WTC11 (cell line): Measurements from ENCODE around the gene EDEM2. TPM values are rescaled to one million over a fixed set of nuclear protein-coding genes. Genes with fewer than 3 reads are reported as not detected.

ENCODE experiments used
- ATAC-seq: fragments of 200-7000 bp; cut with Tn5 transposase; 2 replicates; pipeline ENCODE4 v1.10.0; 2021; ENCODE audit warnings: mild to moderate bottlenecking, moderate library complexity
- CTCF ChIA-PET: fragments of 300-600 bp; sonication (Branson Sonifier 250); formaldehyde crosslinking; loops from one replicate; lab custom pipeline; 2021; ENCODE audit warnings: antibody characterized with exemption; lab: Charles Lee
- POLR2A ChIA-PET: fragments of 350-600 bp; sonication (Branson Sonifier 250); formaldehyde crosslinking; loops from one replicate; lab custom pipeline; 2021; ENCODE audit warnings: antibody characterized with exemption; lab: Charles Lee
- DNase-seq: peaks from one replicate; pipeline ENCODE4 v3.0.0; 2021; ENCODE audit warnings: low spot score
- H3K27ac Mint-ChIP-seq: 2 replicates; pipeline ENCODE4 v1.8.0; 2021; ENCODE audit warnings: mixed read lengths
- H3K27me3 Mint-ChIP-seq: 2 replicates; pipeline ENCODE4 v1.8.0; 2021; ENCODE audit warnings: low read depth, mild to moderate bottlenecking, moderate library complexity, mixed read lengths
- H3K36me3 Mint-ChIP-seq: 2 replicates; pipeline ENCODE4 v1.8.0; 2021; ENCODE audit warnings: mixed read lengths
- H3K4me1 Mint-ChIP-seq: 2 replicates; pipeline ENCODE4 v1.8.0; 2022; ENCODE audit warnings: mixed read lengths
- H3K4me3 Mint-ChIP-seq: 2 replicates; pipeline ENCODE4 v1.8.0; 2021; ENCODE audit warnings: mild to moderate bottlenecking, moderate library complexity, mixed read lengths
- H3K9me3 Mint-ChIP-seq: 2 replicates; pipeline ENCODE4 v1.8.0; 2021; ENCODE audit warnings: mixed read lengths
- ARID4B ChIP-seq: sonication (generic); formaldehyde crosslinking; IDR thresholded peaks from 2 replicates; pipeline ENCODE4 v1.8.0; 2023; ENCODE audit warnings: missing genetic modification reagents, mild to moderate bottlenecking, borderline replicate concordance
- ATF2 ChIP-seq: sonication (generic); formaldehyde crosslinking; IDR thresholded peaks from 2 replicates; pipeline ENCODE4 v1.8.1; 2022; ENCODE audit warnings: low read depth, missing genetic modification reagents, borderline replicate concordance
- CREB1 ChIP-seq: sonication (generic); formaldehyde crosslinking; IDR thresholded peaks from 2 replicates; pipeline ENCODE4 v1.8.0; 2023; ENCODE audit warnings: mild to moderate bottlenecking, missing genetic modification reagents
- ELF4 ChIP-seq: sonication (generic); formaldehyde crosslinking; IDR thresholded peaks from 2 replicates; pipeline ENCODE4 v1.8.1; 2022; ENCODE audit warnings: low read depth, mild to moderate bottlenecking, moderate library complexity, missing genetic modification reagents
- ERG ChIP-seq: fragments of 250-450 bp; sonication (Bioruptor Pico); IDR thresholded peaks from 2 replicates; pipeline ENCODE4 v1.8.0; 2021; ENCODE audit warnings: mild to moderate bottlenecking
- ETV6 ChIP-seq: sonication (generic); formaldehyde crosslinking; IDR thresholded peaks from 2 replicates; pipeline ENCODE4 v1.8.1; 2022; ENCODE audit warnings: mild to moderate bottlenecking, missing genetic modification reagents
- FOXP4 ChIP-seq: sonication (generic); formaldehyde crosslinking; IDR thresholded peaks from 2 replicates; pipeline ENCODE4 v1.8.0; 2022; ENCODE audit warnings: mild to moderate bottlenecking, missing genetic modification reagents
- MLX ChIP-seq: sonication (generic); formaldehyde crosslinking; IDR thresholded peaks from 2 replicates; pipeline ENCODE4 v1.8.1; 2023; ENCODE audit warnings: mild to moderate bottlenecking, missing genetic modification reagents, moderate library complexity
- NR2C2 ChIP-seq: sonication (generic); formaldehyde crosslinking; IDR thresholded peaks from 2 replicates; pipeline ENCODE4 v1.8.0; 2022; ENCODE audit warnings: mild to moderate bottlenecking, missing genetic modification reagents
- TCF7 ChIP-seq: sonication (generic); formaldehyde crosslinking; IDR thresholded peaks from 2 replicates; pipeline ENCODE4 v1.8.0; 2022; ENCODE audit warnings: mild to moderate bottlenecking, low read depth, missing genetic modification reagents, moderate library complexity
- ZNF232 ChIP-seq: sonication (generic); formaldehyde crosslinking; IDR thresholded peaks from 2 replicates; pipeline ENCODE4 v1.8.0; 2022; ENCODE audit warnings: mild to moderate bottlenecking, missing genetic modification reagents
- ZNF281 ChIP-seq: sonication (generic); formaldehyde crosslinking; IDR thresholded peaks from 2 replicates; pipeline ENCODE4 v1.8.0; 2023; ENCODE audit warnings: mild to moderate bottlenecking, missing genetic modification reagents
- ZNF317 ChIP-seq: sonication (generic); formaldehyde crosslinking; IDR thresholded peaks from 2 replicates; pipeline ENCODE4 v1.8.1; 2023; ENCODE audit warnings: low read depth, mild to moderate bottlenecking, moderate library complexity, missing genetic modification reagents, borderline replicate concordance
- ZNF396 ChIP-seq: fragments of 250-450 bp; sonication (Bioruptor Pico); IDR thresholded peaks from 2 replicates; pipeline ENCODE4 v1.8.0; 2021; ENCODE audit warnings: mild to moderate bottlenecking, moderate library complexity, borderline replicate concordance
- ZSCAN18 ChIP-seq: fragments of 250-450 bp; sonication (Bioruptor Pico); IDR thresholded peaks from 2 replicates; pipeline ENCODE4 v2.1.2; 2022; ENCODE audit warnings: mild to moderate bottlenecking, moderate library complexity
- total RNA-seq: library from RNA; stranded (reverse); gene quantifications from 3 replicates; pipeline ENCODE4 v1.2.3, GENCODE V29; 2021

Gene EDEM2
- total RNA-seq, 1 experiment from 2014 or later: 22.7 TPM

- TF ChIP-seq MLX (CRISPR knock-in tag) (no peak), ZNF317 (no peak), ZNF281 (CRISPR knock-in tag) (no peak), CREB1 (CRISPR knock-in tag) (no peak), FOXP4 (CRISPR knock-in tag) (no peak), NR2C2 (CRISPR knock-in tag) (no peak), ELF4 (CRISPR knock-in tag) (no peak)
These were observed 55.2 kb downstream of the EDEM2 start (continued) for GRCh38 chr20:35091816-35092523.

- Mint-ChIP-seq H3K27ac (peak overlapping the region; percentile 58), H3K9me3 (no peaks in the 10 kb centered on the region), H3K36me3 (peaks cover 8% of the 10 kb centered on the region), H3K4me1 (peaks cover 28% of the 10 kb centered on the region), H3K4me3 (no peak overlapping the region), H3K27me3 (peaks cover 6% of the 10 kb centered on the region; the same call in 1 of the 2 replicates)
- ATAC-seq: no peak
- ChIA-PET CTCF (no interaction called here), POLR2A (no interaction called here)
- DNase-seq: no peak
- TF ChIP-seq FOXP4 (CRISPR knock-in tag) (no peak), ZNF396 (no peak), ERG (CRISPR knock-in tag) (no peak), ETV6 (no peak), ZSCAN18 (CRISPR knock-in tag) (no peak), ATF2 (CRISPR knock-in tag) (no peak), TCF7 (CRISPR knock-in tag) (no peak), ARID4B (CRISPR knock-in tag) (no peak), ZNF232 (CRISPR knock-in tag) (no peak)
These were observed 58.6 kb downstream of the EDEM2 start for GRCh38 chr20:35088231-35089145.
